GM23338 (cell line): ENCODE results near the gene VPS35. TPM values are rescaled to one million over a fixed set of nuclear protein-coding genes. Genes with fewer than 3 reads are reported as not detected.

Experiments used
- ATAC-seq: fragments of 200-7000 bp; cut with Tn5 transposase; 3 replicates; pipeline ENCODE4 v1.9.1; 2020
- DNase-seq: peaks from one replicate; pipeline ENCODE4 v3.0.0-alpha.2; 2015; ENCODE audit warnings: low spot score
- H2AFZ ChIP-seq: fragments of 200-600 bp; sonication (generic); 2 replicates; pipeline ENCODE4 v1.8.0; 2016; ENCODE audit warnings: antibody characterized with exemption, mild to moderate bottlenecking, moderate library complexity
- H3F3A ChIP-seq: fragments of 200-600 bp; sonication (generic); replicated peaks from 2 replicates; pipeline ENCODE4 v1.8.0; 2017; ENCODE audit warnings: antibody characterized with exemption, mixed run types, low read depth
- H3K27ac ChIP-seq: fragments of 200-600 bp; sonication (generic); 2 replicates; pipeline ENCODE4 v1.6.1; 2016; ENCODE audit warnings: low read depth
- H3K27me3 ChIP-seq: fragments of 200-600 bp; sonication (generic); 2 replicates; pipeline ENCODE4 v1.8.0; 2016; ENCODE audit warnings: mild to moderate bottlenecking, mixed run types, moderate library complexity; ENCODE audit not compliant: insufficient read depth
- H3K36me3 ChIP-seq: fragments of 200-600 bp; sonication (generic); 2 replicates; pipeline ENCODE4 v1.8.0; 2016; ENCODE audit warnings: mild to moderate bottlenecking; ENCODE audit not compliant: insufficient read depth
- H3K4me1 ChIP-seq: fragments of 200-600 bp; sonication (generic); 2 replicates; pipeline ENCODE4 v1.8.0; 2016; ENCODE audit warnings: mild to moderate bottlenecking, moderate library complexity; ENCODE audit not compliant: insufficient read depth
- H3K4me2 ChIP-seq: fragments of 200-600 bp; sonication (generic); 2 replicates; pipeline ENCODE4 v1.7.1; 2017; ENCODE audit warnings: mixed run types
- H3K4me3 ChIP-seq: fragments of 200-600 bp; sonication (generic); 2 replicates; pipeline ENCODE4 v1.6.1; 2016; ENCODE audit warnings: mixed run types
- H3K79me2 ChIP-seq: fragments of 200-600 bp; sonication (generic); replicated peaks from 2 replicates; pipeline ENCODE4 v1.8.0; 2017; ENCODE audit warnings: mild to moderate bottlenecking; ENCODE audit not compliant: insufficient read depth
- H3K9me2 ChIP-seq: fragments of 200-600 bp; sonication (generic); 2 replicates; pipeline ENCODE4 v1.8.0; 2017; ENCODE audit not compliant: insufficient read depth
- H4K20me1 ChIP-seq: fragments of 200-600 bp; sonication (generic); replicated peaks from 2 replicates; pipeline ENCODE4 v1.8.0; 2017; ENCODE audit warnings: mild to moderate bottlenecking; ENCODE audit not compliant: insufficient read depth
- H3K27ac Mint-ChIP-seq: 2 replicates; pipeline ENCODE4 v1.8.0; 2020; ENCODE audit warnings: inconsistent platforms, mild to moderate bottlenecking, moderate library complexity, mixed read lengths
- H3K27me3 Mint-ChIP-seq: 3 replicates; pipeline ENCODE4 v1.8.0; 2022; ENCODE audit warnings: low read depth, mild to moderate bottlenecking, moderate library complexity, mixed read lengths, inconsistent platforms; ENCODE audit not compliant: insufficient read depth, poor library complexity
- H3K36me3 Mint-ChIP-seq: 3 replicates; pipeline ENCODE4 v1.8.0; 2021; ENCODE audit warnings: low read depth, mild to moderate bottlenecking, inconsistent platforms, moderate library complexity, mixed read lengths
- H3K4me1 Mint-ChIP-seq: 3 replicates; pipeline ENCODE4 v1.8.0; 2020; ENCODE audit warnings: mild to moderate bottlenecking, inconsistent platforms, mixed read lengths
- H3K4me3 Mint-ChIP-seq: 3 replicates; pipeline ENCODE4 v1.8.0; 2021; ENCODE audit warnings: moderate library complexity, mild to moderate bottlenecking, inconsistent platforms, mixed read lengths
- H3K9me3 Mint-ChIP-seq: 3 replicates; pipeline ENCODE4 v1.8.0; 2020; ENCODE audit warnings: moderate library complexity, mild to moderate bottlenecking, inconsistent platforms, mixed read lengths
- CREB1 ChIP-seq: fragments of 250-450 bp; sonication (Bioruptor Pico); IDR thresholded peaks from 2 replicates; pipeline ENCODE4 v1.5.0; 2020; ENCODE audit warnings: low read depth, mild to moderate bottlenecking, moderate library complexity
- CTCF ChIP-seq, 2 experiments: fragments of 200-600 bp in 1 of 2; sonication (generic) in 1 of 2; conservative IDR thresholded peaks; 2 replicates each; pipeline versions ENCODE4 v1.5.1 to v1.6.1; 2016 to 2017; ENCODE audit warnings: antibody characterized with exemption in 2 of 2, low read depth in 2 of 2, mild to moderate bottlenecking in 2 of 2, moderate library complexity in 1 of 2
- EZH2 ChIP-seq: fragments of 200-600 bp; sonication (generic); IDR thresholded peaks from one replicate; pipeline ENCODE4 v1.8.0; 2017; ENCODE audit warnings: antibody characterized with exemption, mild to moderate bottlenecking, low read depth; ENCODE audit not compliant: unreplicated experiment
- EZH2phosphoT487 ChIP-seq: fragments of 200-600 bp; sonication (generic); IDR thresholded peaks from one replicate; pipeline ENCODE4 v1.8.1; 2018; ENCODE audit warnings: antibody characterized with exemption; ENCODE audit not compliant: unreplicated experiment
- JUNB ChIP-seq: IDR thresholded peaks from one replicate; pipeline ENCODE4 v1.6.1; 2016; ENCODE audit warnings: antibody characterized with exemption; ENCODE audit not compliant: unreplicated experiment
- POLR2AphosphoS5 ChIP-seq: IDR thresholded peaks from 2 replicates; pipeline ENCODE4 v1.6.1; 2016; ENCODE audit warnings: antibody characterized with exemption, low read depth
- STAT1 ChIP-seq: IDR thresholded peaks from one replicate; pipeline ENCODE4 v1.6.1; 2016; ENCODE audit warnings: antibody characterized with exemption; ENCODE audit not compliant: unreplicated experiment
- ZNF114 ChIP-seq: fragments of 250-450 bp; sonication (Bioruptor Pico); IDR thresholded peaks from 2 replicates; pipeline ENCODE4 v1.5.0; 2020; ENCODE audit warnings: mild to moderate bottlenecking, moderate library complexity
- ZNF331 ChIP-seq: fragments of 250-450 bp; sonication (Bioruptor Pico); IDR thresholded peaks from 2 replicates; pipeline ENCODE4 v1.5.0; 2020; ENCODE audit warnings: low read depth, mild to moderate bottlenecking, moderate library complexity
- polyA plus RNA-seq: library from polyadenylated mRNA; unstranded; fragments of >200 nt; fragmentation: Nextera tagmentation; extraction: Ambion mirVana; gene quantifications from 2 replicates; pipeline ENCODE4 v1.2.1, GENCODE V29; 2016
- total RNA-seq: library from RNA; depleted of rRNA; stranded (reverse); fragments of >200 nt; shearing (Covaris generic); gene quantifications from 2 replicates; pipeline ENCODE4 v1.2.3, GENCODE V29; 2014
- TF ChIP-seq, protein P1 (sequence below): IDR thresholded peaks from one replicate; pipeline ENCODE4 v1.6.1; 2018; ENCODE audit warnings: antibody characterized with exemption; ENCODE audit not compliant: unreplicated experiment
- TF ChIP-seq, protein P2 (sequence below): fragments of 250-450 bp; sonication (Bioruptor Pico); IDR thresholded peaks from 2 replicates; pipeline ENCODE4 v1.5.0; 2020; ENCODE audit warnings: mild to moderate bottlenecking, moderate library complexity
- TF ChIP-seq, protein P3 (sequence below): IDR thresholded peaks from 2 replicates; pipeline ENCODE4 v1.6.1; 2016; ENCODE audit warnings: antibody characterized with exemption

The VPS35 gene
- total and polyA plus RNA-seq, 2 experiments from 2014 or later: 31.1 to 40.0 TPM

DNA sequence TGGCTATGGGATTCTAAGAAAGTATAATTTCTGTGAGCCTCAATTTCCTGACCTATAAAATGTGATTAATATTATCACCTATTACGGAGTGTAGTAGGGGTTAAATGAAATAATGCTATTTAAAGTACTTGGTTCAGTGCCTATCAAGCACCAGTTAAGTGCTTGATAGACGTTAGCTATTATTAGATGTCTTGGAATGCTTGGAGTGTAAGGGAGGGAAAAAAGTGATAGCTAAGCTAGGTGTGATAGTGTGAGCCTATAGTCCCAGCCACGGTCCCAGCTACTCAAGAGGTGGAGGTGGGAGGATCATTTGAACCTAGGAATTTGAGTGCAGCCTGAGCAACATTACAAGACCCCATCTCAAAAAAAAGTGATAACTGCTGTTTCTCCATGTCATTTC is 8.0 kb upstream of the VPS35 start:
- Histone ChIP-seq H3K27me3 (no peaks in the 10 kb centered on the region), H3K4me3 (no peak overlapping the region), H2AFZ (no peak overlapping the region), H4K20me1 (peaks cover 7% of the 10 kb centered on the region; the same call in 1 of the 2 replicates), H3K36me3 (peaks cover 56% of the 10 kb centered on the region), H3K79me2 (peaks cover 7% of the 10 kb centered on the region), H3K27ac (no peak overlapping the region), H3K4me2 (no peak overlapping the region), H3K4me1 (no peaks in the 10 kb centered on the region), H3F3A (peaks cover 7% of the 10 kb centered on the region), H3K9me2 (no peaks in the 10 kb centered on the region)
- Mint-ChIP-seq H3K9me3 (no peaks in the 10 kb centered on the region), H3K27ac (no peak overlapping the region), H3K4me1 (peaks cover under 1% of the 10 kb centered on the region; the same call in 1 of the 3 replicates), H3K36me3 (peaks cover 59% of the 10 kb centered on the region), H3K4me3 (no peak overlapping the region), H3K27me3 (no peaks in the 10 kb centered on the region)
- DNase-seq (no peak), ATAC-seq (no peak)
- TF ChIP-seq, protein P1, sequence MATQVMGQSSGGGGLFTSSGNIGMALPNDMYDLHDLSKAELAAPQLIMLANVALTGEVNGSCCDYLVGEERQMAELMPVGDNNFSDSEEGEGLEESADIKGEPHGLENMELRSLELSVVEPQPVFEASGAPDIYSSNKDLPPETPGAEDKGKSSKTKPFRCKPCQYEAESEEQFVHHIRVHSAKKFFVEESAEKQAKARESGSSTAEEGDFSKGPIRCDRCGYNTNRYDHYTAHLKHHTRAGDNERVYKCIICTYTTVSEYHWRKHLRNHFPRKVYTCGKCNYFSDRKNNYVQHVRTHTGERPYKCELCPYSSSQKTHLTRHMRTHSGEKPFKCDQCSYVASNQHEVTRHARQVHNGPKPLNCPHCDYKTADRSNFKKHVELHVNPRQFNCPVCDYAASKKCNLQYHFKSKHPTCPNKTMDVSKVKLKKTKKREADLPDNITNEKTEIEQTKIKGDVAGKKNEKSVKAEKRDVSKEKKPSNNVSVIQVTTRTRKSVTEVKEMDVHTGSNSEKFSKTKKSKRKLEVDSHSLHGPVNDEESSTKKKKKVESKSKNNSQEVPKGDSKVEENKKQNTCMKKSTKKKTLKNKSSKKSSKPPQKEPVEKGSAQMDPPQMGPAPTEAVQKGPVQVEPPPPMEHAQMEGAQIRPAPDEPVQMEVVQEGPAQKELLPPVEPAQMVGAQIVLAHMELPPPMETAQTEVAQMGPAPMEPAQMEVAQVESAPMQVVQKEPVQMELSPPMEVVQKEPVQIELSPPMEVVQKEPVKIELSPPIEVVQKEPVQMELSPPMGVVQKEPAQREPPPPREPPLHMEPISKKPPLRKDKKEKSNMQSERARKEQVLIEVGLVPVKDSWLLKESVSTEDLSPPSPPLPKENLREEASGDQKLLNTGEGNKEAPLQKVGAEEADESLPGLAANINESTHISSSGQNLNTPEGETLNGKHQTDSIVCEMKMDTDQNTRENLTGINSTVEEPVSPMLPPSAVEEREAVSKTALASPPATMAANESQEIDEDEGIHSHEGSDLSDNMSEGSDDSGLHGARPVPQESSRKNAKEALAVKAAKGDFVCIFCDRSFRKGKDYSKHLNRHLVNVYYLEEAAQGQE: no peak
- TF ChIP-seq CREB1 (no peak), EZH2phosphoT487 (no peak), CTCF (conservative IDR thresholded peaks at IDR 0.05; ENCODE audit: low read depth in 2 of 2) (no peak), POLR2AphosphoS5 (no peak), STAT1 (no peak), EZH2 (no peak), JUNB (no peak), ZNF114 (no peak), ZNF331 (CRISPR knock-in tag) (no peak)
- TF ChIP-seq, protein P2, sequence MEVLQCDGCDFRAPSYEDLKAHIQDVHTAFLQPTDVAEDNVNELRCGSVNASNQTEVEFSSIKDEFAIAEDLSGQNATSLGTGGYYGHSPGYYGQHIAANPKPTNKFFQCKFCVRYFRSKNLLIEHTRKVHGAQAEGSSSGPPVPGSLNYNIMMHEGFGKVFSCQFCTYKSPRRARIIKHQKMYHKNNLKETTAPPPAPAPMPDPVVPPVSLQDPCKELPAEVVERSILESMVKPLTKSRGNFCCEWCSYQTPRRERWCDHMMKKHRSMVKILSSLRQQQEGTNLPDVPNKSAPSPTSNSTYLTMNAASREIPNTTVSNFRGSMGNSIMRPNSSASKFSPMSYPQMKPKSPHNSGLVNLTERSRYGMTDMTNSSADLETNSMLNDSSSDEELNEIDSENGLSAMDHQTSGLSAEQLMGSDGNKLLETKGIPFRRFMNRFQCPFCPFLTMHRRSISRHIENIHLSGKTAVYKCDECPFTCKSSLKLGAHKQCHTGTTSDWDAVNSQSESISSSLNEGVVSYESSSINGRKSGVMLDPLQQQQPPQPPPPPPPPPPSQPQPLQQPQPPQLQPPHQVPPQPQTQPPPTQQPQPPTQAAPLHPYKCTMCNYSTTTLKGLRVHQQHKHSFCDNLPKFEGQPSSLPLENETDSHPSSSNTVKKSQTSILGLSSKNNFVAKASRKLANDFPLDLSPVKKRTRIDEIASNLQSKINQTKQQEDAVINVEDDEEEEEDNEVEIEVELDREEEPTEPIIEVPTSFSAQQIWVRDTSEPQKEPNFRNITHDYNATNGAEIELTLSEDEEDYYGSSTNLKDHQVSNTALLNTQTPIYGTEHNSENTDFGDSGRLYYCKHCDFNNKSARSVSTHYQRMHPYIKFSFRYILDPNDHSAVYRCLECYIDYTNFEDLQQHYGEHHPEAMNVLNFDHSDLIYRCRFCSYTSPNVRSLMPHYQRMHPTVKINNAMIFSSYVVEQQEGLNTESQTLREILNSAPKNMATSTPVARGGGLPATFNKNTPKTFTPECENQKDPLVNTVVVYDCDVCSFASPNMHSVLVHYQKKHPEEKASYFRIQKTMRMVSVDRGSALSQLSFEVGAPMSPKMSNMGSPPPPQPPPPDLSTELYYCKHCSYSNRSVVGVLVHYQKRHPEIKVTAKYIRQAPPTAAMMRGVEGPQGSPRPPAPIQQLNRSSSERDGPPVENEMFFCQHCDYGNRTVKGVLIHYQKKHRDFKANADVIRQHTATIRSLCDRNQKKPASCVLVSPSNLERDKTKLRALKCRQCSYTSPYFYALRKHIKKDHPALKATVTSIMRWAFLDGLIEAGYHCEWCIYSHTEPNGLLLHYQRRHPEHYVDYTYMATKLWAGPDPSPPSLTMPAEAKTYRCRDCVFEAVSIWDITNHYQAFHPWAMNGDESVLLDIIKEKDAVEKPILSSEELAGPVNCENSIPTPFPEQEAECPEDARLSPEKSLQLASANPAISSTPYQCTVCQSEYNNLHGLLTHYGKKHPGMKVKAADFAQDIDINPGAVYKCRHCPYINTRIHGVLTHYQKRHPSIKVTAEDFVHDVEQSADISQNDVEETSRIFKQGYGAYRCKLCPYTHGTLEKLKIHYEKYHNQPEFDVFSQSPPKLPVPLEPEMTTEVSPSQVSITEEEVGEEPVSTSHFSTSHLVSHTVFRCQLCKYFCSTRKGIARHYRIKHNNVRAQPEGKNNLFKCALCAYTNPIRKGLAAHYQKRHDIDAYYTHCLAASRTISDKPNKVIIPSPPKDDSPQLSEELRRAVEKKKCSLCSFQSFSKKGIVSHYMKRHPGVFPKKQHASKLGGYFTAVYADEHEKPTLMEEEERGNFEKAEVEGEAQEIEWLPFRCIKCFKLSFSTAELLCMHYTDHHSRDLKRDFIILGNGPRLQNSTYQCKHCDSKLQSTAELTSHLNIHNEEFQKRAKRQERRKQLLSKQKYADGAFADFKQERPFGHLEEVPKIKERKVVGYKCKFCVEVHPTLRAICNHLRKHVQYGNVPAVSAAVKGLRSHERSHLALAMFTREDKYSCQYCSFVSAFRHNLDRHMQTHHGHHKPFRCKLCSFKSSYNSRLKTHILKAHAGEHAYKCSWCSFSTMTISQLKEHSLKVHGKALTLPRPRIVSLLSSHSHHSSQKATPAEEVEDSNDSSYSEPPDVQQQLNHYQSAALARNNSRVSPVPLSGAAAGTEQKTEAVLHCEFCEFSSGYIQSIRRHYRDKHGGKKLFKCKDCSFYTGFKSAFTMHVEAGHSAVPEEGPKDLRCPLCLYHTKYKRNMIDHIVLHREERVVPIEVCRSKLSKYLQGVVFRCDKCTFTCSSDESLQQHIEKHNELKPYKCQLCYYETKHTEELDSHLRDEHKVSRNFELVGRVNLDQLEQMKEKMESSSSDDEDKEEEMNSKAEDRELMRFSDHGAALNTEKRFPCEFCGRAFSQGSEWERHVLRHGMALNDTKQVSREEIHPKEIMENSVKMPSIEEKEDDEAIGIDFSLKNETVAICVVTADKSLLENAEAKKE (CRISPR knock-in tag): no peak
- TF ChIP-seq, protein P3, sequence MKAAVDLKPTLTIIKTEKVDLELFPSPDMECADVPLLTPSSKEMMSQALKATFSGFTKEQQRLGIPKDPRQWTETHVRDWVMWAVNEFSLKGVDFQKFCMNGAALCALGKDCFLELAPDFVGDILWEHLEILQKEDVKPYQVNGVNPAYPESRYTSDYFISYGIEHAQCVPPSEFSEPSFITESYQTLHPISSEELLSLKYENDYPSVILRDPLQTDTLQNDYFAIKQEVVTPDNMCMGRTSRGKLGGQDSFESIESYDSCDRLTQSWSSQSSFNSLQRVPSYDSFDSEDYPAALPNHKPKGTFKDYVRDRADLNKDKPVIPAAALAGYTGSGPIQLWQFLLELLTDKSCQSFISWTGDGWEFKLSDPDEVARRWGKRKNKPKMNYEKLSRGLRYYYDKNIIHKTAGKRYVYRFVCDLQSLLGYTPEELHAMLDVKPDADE: no peak
